Measurements from ENCODE around the gene ESAM.

Gene ESAM

GRCh38 chr11:124762105-124762623, at the start of gene ESAM:
Gene ESAM (minus strand): TSS chr11:124762290. CDS start chr11:124762154, 136 bp downstream.
- no peak for TF ChIP-seq CTCF (IDR thresholded peaks at IDR 0.05)

GRCh38 chr11:124811399-124812125, 49.5 kb upstream of the ESAM start:
- no peak for TF ChIP-seq CTCF (IDR thresholded peaks at IDR 0.05)

GRCh38 chr11:124807660-124808270, 45.7 kb upstream of the ESAM start:
- no peak for TF ChIP-seq CTCF (IDR thresholded peaks at IDR 0.05)

- TF ChIP-seq CTCF (IDR thresholded peaks at IDR 0.05): no peak
These were observed 45.1 kb upstream of the ESAM start for GRCh38 chr11:124807201-124807600.

DNA sequence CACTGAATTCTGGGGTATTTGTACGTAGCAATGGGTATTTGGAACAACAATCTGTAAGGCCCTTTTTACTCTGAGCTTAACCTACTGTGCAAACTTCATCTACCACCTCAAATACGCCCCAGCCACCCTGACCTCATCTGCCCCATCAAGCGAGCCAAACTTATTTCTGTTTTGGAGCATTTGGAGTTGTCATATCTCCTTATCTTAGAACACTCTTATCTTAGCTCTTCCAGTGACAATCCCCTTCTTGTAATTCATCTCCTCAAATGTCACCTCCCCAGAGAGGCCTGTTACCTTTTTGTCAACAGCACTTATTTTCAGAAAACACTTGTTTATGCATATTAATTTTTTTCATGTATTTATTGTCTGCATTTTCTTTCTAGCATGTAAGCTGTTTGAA, 42.8 kb upstream of the ESAM start:
- TF ChIP-seq CTCF (IDR thresholded peaks at IDR 0.05): no peak

- TF ChIP-seq CTCF (IDR thresholded peaks at IDR 0.05): no peak
These were observed 39.7 kb upstream of the ESAM start for GRCh38 chr11:124801636-124802312.

DNA sequence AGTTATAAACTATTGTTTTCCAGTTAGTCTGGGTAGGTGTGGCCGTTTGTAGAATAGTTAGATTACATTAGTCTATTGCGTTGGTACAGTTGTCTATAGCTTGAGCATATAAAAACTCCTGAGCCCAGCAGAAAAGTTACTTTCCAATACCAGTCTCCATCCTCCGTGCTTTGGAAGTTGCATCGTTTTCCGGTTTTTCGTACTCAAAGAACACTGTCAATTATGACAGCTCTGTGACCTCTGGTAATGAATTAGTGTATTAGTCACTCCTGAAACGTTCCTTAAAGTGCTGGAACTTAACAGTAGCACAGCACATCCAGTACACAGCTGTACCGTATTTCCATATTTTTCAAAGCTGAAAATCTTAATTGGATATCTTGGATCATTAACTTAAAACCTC, 38.9 kb upstream of the ESAM start:
- no peak for TF ChIP-seq CTCF (IDR thresholded peaks at IDR 0.05)

Data from LNCAP (cell line).